CD4-positive, CD25-positive, alpha-beta regulatory T cell (primary cell): ENCODE measurements around the gene ANKRD11. TPM values are rescaled to one million over a fixed set of nuclear protein-coding genes. Genes with fewer than 3 reads are reported as not detected.
A peak's percentile ranks its signal among the peaks of the same experiment; 100 is the strongest.

Experiments used
- ATAC-seq, 2 donors: fragments of 150-1000 bp; cut with Tn5 transposase; one replicate each; pipeline ENCODE4 v1.10.0; 2021; ENCODE audit warnings: low read depth in 2 of 2, moderate number of reproducible peaks in 2 of 2, moderate library complexity in 1 of 2
- DNase-seq, 3 donors: peaks; one replicate each; pipeline versions ENCODE4 v3.0.0 to v3.0.0-alpha.2; 2012 to 2022; ENCODE audit warnings: mixed read lengths in 1 of 3
- H3K27ac ChIP-seq: one replicate; pipeline ENCODE4 v1.7.0; 2013; ENCODE audit warnings: mild to moderate bottlenecking, low read length; ENCODE audit not compliant: insufficient read depth, poor library complexity, severe bottlenecking
- H3K27me3 ChIP-seq: one replicate; pipeline ENCODE4 v1.7.0; 2013; ENCODE audit warnings: low read length; ENCODE audit not compliant: control insufficient read depth, insufficient read depth
- H3K36me3 ChIP-seq: one replicate; pipeline ENCODE4 v1.7.0; 2013; ENCODE audit warnings: mild to moderate bottlenecking, low read length, moderate library complexity; ENCODE audit not compliant: control insufficient read depth, insufficient read depth
- H3K4me1 ChIP-seq: 2 replicates; pipeline ENCODE4 v1.7.0; 2013; ENCODE audit warnings: mild to moderate bottlenecking, low read length; ENCODE audit not compliant: insufficient read depth, control insufficient read depth, poor library complexity, severe bottlenecking
- H3K4me3 ChIP-seq: one replicate; pipeline ENCODE4 v1.7.0; 2013; ENCODE audit warnings: low read depth, mild to moderate bottlenecking, low read length, moderate library complexity
- H3K9me3 ChIP-seq, 2 experiments: 1 replicate in 1 of 2; 2 replicates in 1 of 2; pipeline ENCODE4 v1.7.0; 2013; ENCODE audit warnings: low read length in 2 of 2, mild to moderate bottlenecking in 1 of 2, moderate library complexity in 1 of 2; ENCODE audit not compliant: control insufficient read depth in 2 of 2
- H3K27ac Mint-ChIP-seq, 3 donors: one replicate each; pipeline ENCODE4 v1.8.0; 2020 to 2022; ENCODE audit warnings: mild to moderate bottlenecking in 3 of 3, mixed read lengths in 3 of 3, moderate library complexity in 2 of 3
- H3K27me3 Mint-ChIP-seq: one replicate; pipeline ENCODE4 v1.8.0; 2022; ENCODE audit warnings: mild to moderate bottlenecking, mixed read lengths
- H3K36me3 Mint-ChIP-seq: one replicate; pipeline ENCODE4 v1.8.0; 2020; ENCODE audit warnings: mixed read lengths
- H3K4me1 Mint-ChIP-seq, 4 donors: one replicate each; pipeline ENCODE4 v1.8.0; 2020 to 2022; ENCODE audit warnings: mixed read lengths in 4 of 4, mild to moderate bottlenecking in 1 of 4
- H3K4me3 Mint-ChIP-seq, 4 donors: one replicate each; pipeline ENCODE4 v1.8.0; 2020 to 2022; ENCODE audit warnings: mild to moderate bottlenecking in 4 of 4, mixed read lengths in 4 of 4, moderate library complexity in 3 of 4
- H3K9me3 Mint-ChIP-seq, 7 donors: one replicate each; pipeline ENCODE4 v1.8.0; 2020 to 2022; ENCODE audit warnings: mixed read lengths in 7 of 7, mild to moderate bottlenecking in 3 of 7, moderate library complexity in 2 of 7
- polyA plus RNA-seq, 4 donors: library from polyadenylated mRNA; unstranded; fragments of 300-500 nt; fragmentation: Illumina TruSeq; gene quantifications; one replicate each; pipeline ENCODE4 v1.2.3, GENCODE V29; 2021
- total RNA-seq: library from RNA; stranded (reverse); gene quantifications from one replicate; pipeline ENCODE4 v1.2.3, GENCODE V29; 2022

The ANKRD11 gene
- total and polyA plus RNA-seq, 5 donors from 2014 or later: 8.7 to 323 (median 18.6) TPM

DNA sequence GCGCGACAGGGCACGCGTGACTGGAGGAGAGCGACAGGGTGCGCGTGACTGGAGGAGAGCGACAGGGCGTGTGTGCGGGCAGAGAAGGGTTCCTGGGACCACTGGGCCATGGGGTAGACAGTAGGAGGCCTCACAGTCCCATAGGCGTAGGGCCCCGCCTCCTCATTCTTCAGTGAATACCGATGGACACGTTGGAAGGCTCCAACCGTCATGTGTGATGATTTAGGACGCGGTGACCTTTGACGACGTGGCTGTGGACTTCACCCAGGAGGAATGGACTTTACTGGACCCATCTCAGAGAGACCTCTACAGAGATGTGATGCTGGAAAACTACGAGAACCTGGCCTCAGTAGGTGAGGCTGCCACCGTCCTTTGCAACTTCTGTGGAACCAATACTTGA is 267.4 kb downstream of the ANKRD11 start:
- H3K36me3 Mint-ChIP-seq: peaks cover 49% of the 10 kb centered on the region
- ATAC-seq: no peak
- peaks cover 0 to 18% (median 6%) of the 10 kb centered on the region in 7 donors for H3K9me3 Mint-ChIP-seq

GRCh38 chr16:89221604-89222003 is 268.8 kb downstream of the ANKRD11 start:
- peaks cover 49% of the 10 kb centered on the region for H3K36me3 ChIP-seq
- Mint-ChIP-seq H3K27me3 (no peaks in the 10 kb centered on the region), H3K4me3 (peak overlapping the region in 1 of 4 donors; percentile 79), H3K9me3 (peaks cover 0 to 7% (median 3%) of the 10 kb centered on the region in 7 donors), H3K27ac (no peak overlapping the region), H3K4me1 (peaks cover 11 to 29% (median 13%) of the 10 kb centered on the region in 4 donors), H3K36me3 (peaks cover 36% of the 10 kb centered on the region)
- no peak overlapping the region for H3K27ac ChIP-seq
- peaks cover 13% of the 10 kb centered on the region for H3K4me1 ChIP-seq
- ATAC-seq (no peak), DNase-seq (no peak)
- H3K9me3 ChIP-seq: peaks cover 0 to 4% of the 10 kb centered on the region in 2 experiments
- no peak overlapping the region for H3K4me3 ChIP-seq
- no peaks in the 10 kb centered on the region for H3K27me3 ChIP-seq

More for the DNA sequence above, 267.4 kb downstream of the ANKRD11 start:
- no peak for DNase-seq
- no peaks in the 10 kb centered on the region for H3K27me3 ChIP-seq
- H3K27ac ChIP-seq: no peak overlapping the region
- Mint-ChIP-seq H3K27me3 (no peaks in the 10 kb centered on the region), H3K4me1 (peaks cover 5 to 18% (median 11%) of the 10 kb centered on the region in 4 donors), H3K4me3 (no peak overlapping the region), H3K27ac (no peak overlapping the region)
- peaks cover 62% of the 10 kb centered on the region for H3K36me3 ChIP-seq
- peaks cover 11 to 18% of the 10 kb centered on the region in 2 experiments for H3K9me3 ChIP-seq
- H3K4me3 ChIP-seq: no peak overlapping the region
- peaks cover 5% of the 10 kb centered on the region for H3K4me1 ChIP-seq

GRCh38 chr16:89219365-89219764 is 271.0 kb downstream of the ANKRD11 start:
- no peak overlapping the region for H3K27ac ChIP-seq
- Mint-ChIP-seq H3K27me3 (no peaks in the 10 kb centered on the region), H3K36me3 (peaks cover 18% of the 10 kb centered on the region), H3K4me3 (peak overlapping the region; percentile 58 to 86 (median 80)), H3K4me1 (peaks cover 13 to 42% (median 22%) of the 10 kb centered on the region in 4 donors), H3K9me3 (no peaks in the 10 kb centered on the region), H3K27ac (peak overlapping the region in 2 of 3 donors; percentile 14 to 62)
- H3K27me3 ChIP-seq: no peaks in the 10 kb centered on the region
- ATAC-seq (no peak), DNase-seq (no peak)
- H3K36me3 ChIP-seq: peaks cover 30% of the 10 kb centered on the region
- no peak overlapping the region for H3K4me3 ChIP-seq
- H3K4me1 ChIP-seq: peaks cover 20% of the 10 kb centered on the region
- H3K9me3 ChIP-seq: no peaks in the 10 kb centered on the region

Other genes starting within 250 kb of the ANKRD11 start
- gene SPG7, start 17.8 kb upstream of the ANKRD11 start, total RNA-seq: 184 TPM
- 10 to 100 TPM; 34.4 to 41.4 (median 38.1) TPM for gene SPG7, start 17.8 kb upstream of the ANKRD11 start, polyA plus RNA-seq
- gene RPL13, start 70.1 kb upstream of the ANKRD11 start, total RNA-seq: 3,164 TPM
- gene RPL13, start 70.1 kb upstream of the ANKRD11 start, polyA plus RNA-seq: 1,000 to 10,000 TPM; 3,297 to 6,519 (median 5,004) TPM
- 0.69 TPM for gene CPNE7, start 85.2 kb upstream of the ANKRD11 start, total RNA-seq
- gene CPNE7, start 85.2 kb upstream of the ANKRD11 start, polyA plus RNA-seq: under 1 TPM in 3 of 4 donors, not detected in 1; 0.11 to 0.81 (median 0.48) TPM
- gene DPEP1, start 123.1 kb upstream of the ANKRD11 start, total RNA-seq: not detected
- not detected for gene DPEP1, start 123.1 kb upstream of the ANKRD11 start, polyA plus RNA-seq
- gene CHMP1A, start 167.1 kb upstream of the ANKRD11 start, total RNA-seq: 110 TPM
- gene CHMP1A, start 167.1 kb upstream of the ANKRD11 start, polyA plus RNA-seq: 100 to 1,000 TPM in 1 of 4 donors, 10 to 100 TPM in 3; 77.5 to 111 (median 87.5) TPM
- 7.1 TPM for gene SPATA33, start 167.3 kb upstream of the ANKRD11 start, total RNA-seq
- gene SPATA33, start 167.3 kb upstream of the ANKRD11 start, polyA plus RNA-seq: 1 to 10 TPM; 2.0 to 4.4 (median 3.0) TPM
- gene CDK10, start 196.1 kb upstream of the ANKRD11 start, total RNA-seq: 97.5 TPM
- gene CDK10, start 196.1 kb upstream of the ANKRD11 start, polyA plus RNA-seq: 10 to 100 TPM; 20.5 to 28.0 (median 22.8) TPM
- gene SPATA2L, start 211.1 kb upstream of the ANKRD11 start, total RNA-seq: 15.6 TPM
- gene SPATA2L, start 211.1 kb upstream of the ANKRD11 start, polyA plus RNA-seq: 1 to 10 TPM; 5.6 to 8.8 (median 8.1) TPM
- 22.0 TPM for gene VPS9D1, start 230.3 kb upstream of the ANKRD11 start, total RNA-seq
- gene VPS9D1, start 230.3 kb upstream of the ANKRD11 start, polyA plus RNA-seq: under 1 TPM; 0.13 to 0.41 (median 0.34) TPM
- gene ZNF276, start 231.0 kb upstream of the ANKRD11 start, total RNA-seq: 108 TPM
- gene ZNF276, start 231.0 kb upstream of the ANKRD11 start, polyA plus RNA-seq: 10 to 100 TPM; 15.5 to 20.9 (median 19.7) TPM